GM19023 (cell line): Measurements from ENCODE around the gene GTPBP6.

Source experiments
- ATAC-seq: cut with Tn5 transposase; IDR thresholded peaks from one replicate; pipeline ENCODE4 v1.9.1; 2021; ENCODE audit warnings: mild to moderate bottlenecking, moderate library complexity; ENCODE audit not compliant: unreplicated experiment

The GTPBP6 gene

GRCh38 chrX:318739-319578, at the start of gene GTPBP6:
TSS of gene GTPBP6 (minus strand) at chrX:318796. CDS start at chrX:318787, 9 bp downstream.
- peak; percentile 82 for ATAC-seq

GRCh38 chrX:367866-368265, 49.3 kb upstream of the GTPBP6 start:
- no peak for ATAC-seq

GRCh38 chrX:367349-367748, 48.8 kb upstream of the GTPBP6 start:
- ATAC-seq, result no peak

GRCh38 chrX:363621-364375, 45.2 kb upstream of the GTPBP6 start:
- ATAC-seq, result no peak

- ATAC-seq, result no peak
Measured at GRCh38 chrX:362937-363620, 44.5 kb upstream of the GTPBP6 start.

- ATAC-seq, result no peak
Measured at GRCh38 chrX:362351-362750, 43.8 kb upstream of the GTPBP6 start.

GRCh38 chrX:361231-362145, 42.9 kb upstream of the GTPBP6 start:
- ATAC-seq, result no peak

- no peak for ATAC-seq
Measured at GRCh38 chrX:360496-361150, 42.0 kb upstream of the GTPBP6 start.

- no peak for ATAC-seq
Measured at GRCh38 chrX:358651-359143, 40.1 kb upstream of the GTPBP6 start.

- ATAC-seq, result no peak
Measured at GRCh38 chrX:357693-358471, 39.3 kb upstream of the GTPBP6 start.

- ATAC-seq, result no peak
Measured at GRCh38 chrX:357035-357692, 38.6 kb upstream of the GTPBP6 start.

GRCh38 chrX:356385-357034, 37.9 kb upstream of the GTPBP6 start:
- ATAC-seq, result no peak

GRCh38 chrX:355329-356050, 36.9 kb upstream of the GTPBP6 start:
- ATAC-seq, result no peak

GRCh38 chrX:353566-354535, 35.3 kb upstream of the GTPBP6 start:
- ATAC-seq, result no peak

GRCh38 chrX:352582-353314, 34.2 kb upstream of the GTPBP6 start:
- no peak for ATAC-seq

- no peak for ATAC-seq
Measured at GRCh38 chrX:352181-352580, 33.6 kb upstream of the GTPBP6 start.
